GM23338 (cell line): ENCODE data around the gene ENOX1. TPM values are rescaled to one million over a fixed set of nuclear protein-coding genes. Genes with fewer than 3 reads are reported as not detected.

ENCODE experiments used
- ATAC-seq: fragments of 200-7000 bp; cut with Tn5 transposase; 3 replicates; pipeline ENCODE4 v1.9.1; 2020
- DNase-seq: peaks from one replicate; pipeline ENCODE4 v3.0.0-alpha.2; 2015; ENCODE audit warnings: low spot score
- H2AFZ ChIP-seq: fragments of 200-600 bp; sonication (generic); 2 replicates; pipeline ENCODE4 v1.8.0; 2016; ENCODE audit warnings: antibody characterized with exemption, mild to moderate bottlenecking, moderate library complexity
- H3F3A ChIP-seq: fragments of 200-600 bp; sonication (generic); replicated peaks from 2 replicates; pipeline ENCODE4 v1.8.0; 2017; ENCODE audit warnings: antibody characterized with exemption, mixed run types, low read depth
- H3K27ac ChIP-seq: fragments of 200-600 bp; sonication (generic); 2 replicates; pipeline ENCODE4 v1.6.1; 2016; ENCODE audit warnings: low read depth
- H3K27me3 ChIP-seq: fragments of 200-600 bp; sonication (generic); 2 replicates; pipeline ENCODE4 v1.8.0; 2016; ENCODE audit warnings: mild to moderate bottlenecking, mixed run types, moderate library complexity; ENCODE audit not compliant: insufficient read depth
- H3K36me3 ChIP-seq: fragments of 200-600 bp; sonication (generic); 2 replicates; pipeline ENCODE4 v1.8.0; 2016; ENCODE audit warnings: mild to moderate bottlenecking; ENCODE audit not compliant: insufficient read depth
- H3K4me1 ChIP-seq: fragments of 200-600 bp; sonication (generic); 2 replicates; pipeline ENCODE4 v1.8.0; 2016; ENCODE audit warnings: mild to moderate bottlenecking, moderate library complexity; ENCODE audit not compliant: insufficient read depth
- H3K4me2 ChIP-seq: fragments of 200-600 bp; sonication (generic); 2 replicates; pipeline ENCODE4 v1.7.1; 2017; ENCODE audit warnings: mixed run types
- H3K4me3 ChIP-seq: fragments of 200-600 bp; sonication (generic); 2 replicates; pipeline ENCODE4 v1.6.1; 2016; ENCODE audit warnings: mixed run types
- H3K79me2 ChIP-seq: fragments of 200-600 bp; sonication (generic); replicated peaks from 2 replicates; pipeline ENCODE4 v1.8.0; 2017; ENCODE audit warnings: mild to moderate bottlenecking; ENCODE audit not compliant: insufficient read depth
- H3K9me2 ChIP-seq: fragments of 200-600 bp; sonication (generic); 2 replicates; pipeline ENCODE4 v1.8.0; 2017; ENCODE audit not compliant: insufficient read depth
- H4K20me1 ChIP-seq: fragments of 200-600 bp; sonication (generic); replicated peaks from 2 replicates; pipeline ENCODE4 v1.8.0; 2017; ENCODE audit warnings: mild to moderate bottlenecking; ENCODE audit not compliant: insufficient read depth
- H3K27ac Mint-ChIP-seq: 2 replicates; pipeline ENCODE4 v1.8.0; 2020; ENCODE audit warnings: inconsistent platforms, mild to moderate bottlenecking, moderate library complexity, mixed read lengths
- H3K27me3 Mint-ChIP-seq: 3 replicates; pipeline ENCODE4 v1.8.0; 2022; ENCODE audit warnings: low read depth, mild to moderate bottlenecking, moderate library complexity, mixed read lengths, inconsistent platforms; ENCODE audit not compliant: insufficient read depth, poor library complexity
- H3K36me3 Mint-ChIP-seq: 3 replicates; pipeline ENCODE4 v1.8.0; 2021; ENCODE audit warnings: low read depth, mild to moderate bottlenecking, inconsistent platforms, moderate library complexity, mixed read lengths
- H3K4me1 Mint-ChIP-seq: 3 replicates; pipeline ENCODE4 v1.8.0; 2020; ENCODE audit warnings: mild to moderate bottlenecking, inconsistent platforms, mixed read lengths
- H3K4me3 Mint-ChIP-seq: 3 replicates; pipeline ENCODE4 v1.8.0; 2021; ENCODE audit warnings: moderate library complexity, mild to moderate bottlenecking, inconsistent platforms, mixed read lengths
- H3K9me3 Mint-ChIP-seq: 3 replicates; pipeline ENCODE4 v1.8.0; 2020; ENCODE audit warnings: moderate library complexity, mild to moderate bottlenecking, inconsistent platforms, mixed read lengths
- CREB1 ChIP-seq: fragments of 250-450 bp; sonication (Bioruptor Pico); IDR thresholded peaks from 2 replicates; pipeline ENCODE4 v1.5.0; 2020; ENCODE audit warnings: low read depth, mild to moderate bottlenecking, moderate library complexity
- EZH2 ChIP-seq: fragments of 200-600 bp; sonication (generic); IDR thresholded peaks from one replicate; pipeline ENCODE4 v1.8.0; 2017; ENCODE audit warnings: antibody characterized with exemption, mild to moderate bottlenecking, low read depth; ENCODE audit not compliant: unreplicated experiment
- EZH2phosphoT487 ChIP-seq: fragments of 200-600 bp; sonication (generic); IDR thresholded peaks from one replicate; pipeline ENCODE4 v1.8.1; 2018; ENCODE audit warnings: antibody characterized with exemption; ENCODE audit not compliant: unreplicated experiment
- JUNB ChIP-seq: IDR thresholded peaks from one replicate; pipeline ENCODE4 v1.6.1; 2016; ENCODE audit warnings: antibody characterized with exemption; ENCODE audit not compliant: unreplicated experiment
- NANOG ChIP-seq: IDR thresholded peaks from 2 replicates; pipeline ENCODE4 v1.6.1; 2016; ENCODE audit warnings: antibody characterized with exemption, borderline replicate concordance
- POLR2AphosphoS5 ChIP-seq: IDR thresholded peaks from 2 replicates; pipeline ENCODE4 v1.6.1; 2016; ENCODE audit warnings: antibody characterized with exemption, low read depth
- STAT1 ChIP-seq: IDR thresholded peaks from one replicate; pipeline ENCODE4 v1.6.1; 2016; ENCODE audit warnings: antibody characterized with exemption; ENCODE audit not compliant: unreplicated experiment
- ZNF114 ChIP-seq: fragments of 250-450 bp; sonication (Bioruptor Pico); IDR thresholded peaks from 2 replicates; pipeline ENCODE4 v1.5.0; 2020; ENCODE audit warnings: mild to moderate bottlenecking, moderate library complexity
- ZNF331 ChIP-seq: fragments of 250-450 bp; sonication (Bioruptor Pico); IDR thresholded peaks from 2 replicates; pipeline ENCODE4 v1.5.0; 2020; ENCODE audit warnings: low read depth, mild to moderate bottlenecking, moderate library complexity
- polyA plus RNA-seq: library from polyadenylated mRNA; unstranded; fragments of >200 nt; fragmentation: Nextera tagmentation; extraction: Ambion mirVana; gene quantifications from 2 replicates; pipeline ENCODE4 v1.2.1, GENCODE V29; 2016
- total RNA-seq: library from RNA; depleted of rRNA; stranded (reverse); fragments of >200 nt; shearing (Covaris generic); gene quantifications from 2 replicates; pipeline ENCODE4 v1.2.3, GENCODE V29; 2014
- TF ChIP-seq, protein P1 (sequence below): IDR thresholded peaks from 2 replicates; pipeline ENCODE4 v1.6.1; 2016; ENCODE audit warnings: antibody characterized with exemption
- TF ChIP-seq, protein P2 (sequence below): fragments of 250-450 bp; sonication (Bioruptor Pico); IDR thresholded peaks from 2 replicates; pipeline ENCODE4 v1.5.0; 2020; ENCODE audit warnings: mild to moderate bottlenecking, moderate library complexity
- TF ChIP-seq, protein P3 (sequence below): IDR thresholded peaks from one replicate; pipeline ENCODE4 v1.6.1; 2018; ENCODE audit warnings: antibody characterized with exemption; ENCODE audit not compliant: unreplicated experiment

ENOX1 gene
- total and polyA plus RNA-seq, 2 experiments from 2014 or later, result 0.66 to 0.81 TPM

DNA sequence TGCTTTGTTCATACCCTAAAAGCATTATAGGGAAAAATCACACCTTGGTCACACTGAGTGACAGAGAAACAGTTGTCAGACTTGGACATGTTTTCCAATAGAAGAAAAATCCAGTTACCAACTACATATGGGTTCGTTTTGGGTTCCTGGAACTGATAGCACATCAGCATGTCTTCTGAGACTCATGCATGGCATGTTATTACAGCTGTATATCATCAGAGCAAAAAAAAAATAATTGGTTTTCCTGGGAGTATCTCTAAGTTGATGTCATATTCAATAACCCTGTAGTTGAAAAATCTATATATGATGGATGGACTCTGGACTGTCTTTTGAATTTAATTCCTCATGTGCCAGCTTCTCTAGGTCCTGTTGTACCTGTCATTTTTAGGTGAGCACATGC, 551.7 kb downstream of the ENOX1 start:
- Mint-ChIP-seq H3K9me3 (no peaks in the 10 kb centered on the region), H3K4me1 (no peaks in the 10 kb centered on the region), H3K36me3 (no peaks in the 10 kb centered on the region), H3K4me3 (no peak overlapping the region), H3K27ac (no peak overlapping the region), H3K27me3 (no peaks in the 10 kb centered on the region)
- Histone ChIP-seq H3K4me3 (no peak overlapping the region), H2AFZ (no peak overlapping the region), H3K27me3 (no peaks in the 10 kb centered on the region), H3K27ac (no peak overlapping the region), H3F3A (no peaks in the 10 kb centered on the region), H3K4me2 (no peak overlapping the region), H3K4me1 (no peaks in the 10 kb centered on the region), H3K36me3 (no peaks in the 10 kb centered on the region), H3K79me2 (no peaks in the 10 kb centered on the region), H3K9me2 (peaks cover under 1% of the 10 kb centered on the region; the same call in 1 of the 2 replicates), H4K20me1 (no peaks in the 10 kb centered on the region)
- TF ChIP-seq ZNF331 (CRISPR knock-in tag), result no peak
- no peak for ATAC-seq
- DNase-seq, result no peak

DNA sequence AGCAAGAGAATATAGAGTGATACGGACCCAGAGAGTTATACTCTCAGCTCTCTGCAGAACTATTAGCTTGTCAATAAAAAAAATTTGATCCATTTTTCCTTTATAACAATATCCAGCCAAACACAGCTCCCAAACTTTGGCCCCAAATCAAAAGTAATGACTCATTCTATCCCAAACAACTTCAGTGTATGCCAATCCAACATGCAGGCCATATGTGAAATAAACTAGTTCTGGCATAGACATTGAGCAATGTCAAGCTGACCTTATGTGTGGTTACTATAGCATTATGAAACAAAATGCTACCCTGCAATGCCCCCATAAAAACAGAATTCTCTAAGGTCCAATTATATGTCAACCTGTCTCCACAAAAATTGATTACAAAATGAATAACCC, 553.9 kb downstream of the ENOX1 start:
- ATAC-seq, result no peak
- no peak overlapping the region for H3K27ac Mint-ChIP-seq
- H3K79me2 ChIP-seq, result no peaks in the 10 kb centered on the region
- H3F3A ChIP-seq, result no peaks in the 10 kb centered on the region
- no peaks in the 10 kb centered on the region; the same call in 2 of the 3 replicates for H3K4me1 Mint-ChIP-seq
- H2AFZ ChIP-seq, result no peak overlapping the region
- H3K9me3 Mint-ChIP-seq, result no peaks in the 10 kb centered on the region
- H3K4me2 ChIP-seq, result no peak overlapping the region
- DNase-seq, result no peak
- H3K27me3 ChIP-seq, result no peaks in the 10 kb centered on the region
- H3K4me3 ChIP-seq, result no peak overlapping the region
- H3K36me3 ChIP-seq, result no peaks in the 10 kb centered on the region
- no peaks in the 10 kb centered on the region for H4K20me1 ChIP-seq
- H3K27ac ChIP-seq, result no peak overlapping the region
- no peaks in the 10 kb centered on the region for H3K27me3 Mint-ChIP-seq
- no peak overlapping the region for H3K4me3 Mint-ChIP-seq
- H3K36me3 Mint-ChIP-seq, result no peaks in the 10 kb centered on the region
- no peaks in the 10 kb centered on the region for H3K4me1 ChIP-seq
- peaks cover 12% of the 10 kb centered on the region; the same call in 1 of the 2 replicates for H3K9me2 ChIP-seq
- no peak for TF ChIP-seq STAT1
- TF ChIP-seq EZH2, result no peak
- no peak for TF ChIP-seq POLR2AphosphoS5
- no peak for TF ChIP-seq JUNB
- TF ChIP-seq ZNF114 (CRISPR knock-in tag), result no peak
- TF ChIP-seq, protein P1, sequence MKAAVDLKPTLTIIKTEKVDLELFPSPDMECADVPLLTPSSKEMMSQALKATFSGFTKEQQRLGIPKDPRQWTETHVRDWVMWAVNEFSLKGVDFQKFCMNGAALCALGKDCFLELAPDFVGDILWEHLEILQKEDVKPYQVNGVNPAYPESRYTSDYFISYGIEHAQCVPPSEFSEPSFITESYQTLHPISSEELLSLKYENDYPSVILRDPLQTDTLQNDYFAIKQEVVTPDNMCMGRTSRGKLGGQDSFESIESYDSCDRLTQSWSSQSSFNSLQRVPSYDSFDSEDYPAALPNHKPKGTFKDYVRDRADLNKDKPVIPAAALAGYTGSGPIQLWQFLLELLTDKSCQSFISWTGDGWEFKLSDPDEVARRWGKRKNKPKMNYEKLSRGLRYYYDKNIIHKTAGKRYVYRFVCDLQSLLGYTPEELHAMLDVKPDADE, result no peak
- no peak for TF ChIP-seq NANOG
- TF ChIP-seq, protein P2, sequence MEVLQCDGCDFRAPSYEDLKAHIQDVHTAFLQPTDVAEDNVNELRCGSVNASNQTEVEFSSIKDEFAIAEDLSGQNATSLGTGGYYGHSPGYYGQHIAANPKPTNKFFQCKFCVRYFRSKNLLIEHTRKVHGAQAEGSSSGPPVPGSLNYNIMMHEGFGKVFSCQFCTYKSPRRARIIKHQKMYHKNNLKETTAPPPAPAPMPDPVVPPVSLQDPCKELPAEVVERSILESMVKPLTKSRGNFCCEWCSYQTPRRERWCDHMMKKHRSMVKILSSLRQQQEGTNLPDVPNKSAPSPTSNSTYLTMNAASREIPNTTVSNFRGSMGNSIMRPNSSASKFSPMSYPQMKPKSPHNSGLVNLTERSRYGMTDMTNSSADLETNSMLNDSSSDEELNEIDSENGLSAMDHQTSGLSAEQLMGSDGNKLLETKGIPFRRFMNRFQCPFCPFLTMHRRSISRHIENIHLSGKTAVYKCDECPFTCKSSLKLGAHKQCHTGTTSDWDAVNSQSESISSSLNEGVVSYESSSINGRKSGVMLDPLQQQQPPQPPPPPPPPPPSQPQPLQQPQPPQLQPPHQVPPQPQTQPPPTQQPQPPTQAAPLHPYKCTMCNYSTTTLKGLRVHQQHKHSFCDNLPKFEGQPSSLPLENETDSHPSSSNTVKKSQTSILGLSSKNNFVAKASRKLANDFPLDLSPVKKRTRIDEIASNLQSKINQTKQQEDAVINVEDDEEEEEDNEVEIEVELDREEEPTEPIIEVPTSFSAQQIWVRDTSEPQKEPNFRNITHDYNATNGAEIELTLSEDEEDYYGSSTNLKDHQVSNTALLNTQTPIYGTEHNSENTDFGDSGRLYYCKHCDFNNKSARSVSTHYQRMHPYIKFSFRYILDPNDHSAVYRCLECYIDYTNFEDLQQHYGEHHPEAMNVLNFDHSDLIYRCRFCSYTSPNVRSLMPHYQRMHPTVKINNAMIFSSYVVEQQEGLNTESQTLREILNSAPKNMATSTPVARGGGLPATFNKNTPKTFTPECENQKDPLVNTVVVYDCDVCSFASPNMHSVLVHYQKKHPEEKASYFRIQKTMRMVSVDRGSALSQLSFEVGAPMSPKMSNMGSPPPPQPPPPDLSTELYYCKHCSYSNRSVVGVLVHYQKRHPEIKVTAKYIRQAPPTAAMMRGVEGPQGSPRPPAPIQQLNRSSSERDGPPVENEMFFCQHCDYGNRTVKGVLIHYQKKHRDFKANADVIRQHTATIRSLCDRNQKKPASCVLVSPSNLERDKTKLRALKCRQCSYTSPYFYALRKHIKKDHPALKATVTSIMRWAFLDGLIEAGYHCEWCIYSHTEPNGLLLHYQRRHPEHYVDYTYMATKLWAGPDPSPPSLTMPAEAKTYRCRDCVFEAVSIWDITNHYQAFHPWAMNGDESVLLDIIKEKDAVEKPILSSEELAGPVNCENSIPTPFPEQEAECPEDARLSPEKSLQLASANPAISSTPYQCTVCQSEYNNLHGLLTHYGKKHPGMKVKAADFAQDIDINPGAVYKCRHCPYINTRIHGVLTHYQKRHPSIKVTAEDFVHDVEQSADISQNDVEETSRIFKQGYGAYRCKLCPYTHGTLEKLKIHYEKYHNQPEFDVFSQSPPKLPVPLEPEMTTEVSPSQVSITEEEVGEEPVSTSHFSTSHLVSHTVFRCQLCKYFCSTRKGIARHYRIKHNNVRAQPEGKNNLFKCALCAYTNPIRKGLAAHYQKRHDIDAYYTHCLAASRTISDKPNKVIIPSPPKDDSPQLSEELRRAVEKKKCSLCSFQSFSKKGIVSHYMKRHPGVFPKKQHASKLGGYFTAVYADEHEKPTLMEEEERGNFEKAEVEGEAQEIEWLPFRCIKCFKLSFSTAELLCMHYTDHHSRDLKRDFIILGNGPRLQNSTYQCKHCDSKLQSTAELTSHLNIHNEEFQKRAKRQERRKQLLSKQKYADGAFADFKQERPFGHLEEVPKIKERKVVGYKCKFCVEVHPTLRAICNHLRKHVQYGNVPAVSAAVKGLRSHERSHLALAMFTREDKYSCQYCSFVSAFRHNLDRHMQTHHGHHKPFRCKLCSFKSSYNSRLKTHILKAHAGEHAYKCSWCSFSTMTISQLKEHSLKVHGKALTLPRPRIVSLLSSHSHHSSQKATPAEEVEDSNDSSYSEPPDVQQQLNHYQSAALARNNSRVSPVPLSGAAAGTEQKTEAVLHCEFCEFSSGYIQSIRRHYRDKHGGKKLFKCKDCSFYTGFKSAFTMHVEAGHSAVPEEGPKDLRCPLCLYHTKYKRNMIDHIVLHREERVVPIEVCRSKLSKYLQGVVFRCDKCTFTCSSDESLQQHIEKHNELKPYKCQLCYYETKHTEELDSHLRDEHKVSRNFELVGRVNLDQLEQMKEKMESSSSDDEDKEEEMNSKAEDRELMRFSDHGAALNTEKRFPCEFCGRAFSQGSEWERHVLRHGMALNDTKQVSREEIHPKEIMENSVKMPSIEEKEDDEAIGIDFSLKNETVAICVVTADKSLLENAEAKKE (CRISPR knock-in tag), result no peak
- TF ChIP-seq CREB1 (CRISPR knock-in tag), result no peak
- no peak for TF ChIP-seq EZH2phosphoT487
- no peak for TF ChIP-seq ZNF331 (CRISPR knock-in tag)
- TF ChIP-seq, protein P3, sequence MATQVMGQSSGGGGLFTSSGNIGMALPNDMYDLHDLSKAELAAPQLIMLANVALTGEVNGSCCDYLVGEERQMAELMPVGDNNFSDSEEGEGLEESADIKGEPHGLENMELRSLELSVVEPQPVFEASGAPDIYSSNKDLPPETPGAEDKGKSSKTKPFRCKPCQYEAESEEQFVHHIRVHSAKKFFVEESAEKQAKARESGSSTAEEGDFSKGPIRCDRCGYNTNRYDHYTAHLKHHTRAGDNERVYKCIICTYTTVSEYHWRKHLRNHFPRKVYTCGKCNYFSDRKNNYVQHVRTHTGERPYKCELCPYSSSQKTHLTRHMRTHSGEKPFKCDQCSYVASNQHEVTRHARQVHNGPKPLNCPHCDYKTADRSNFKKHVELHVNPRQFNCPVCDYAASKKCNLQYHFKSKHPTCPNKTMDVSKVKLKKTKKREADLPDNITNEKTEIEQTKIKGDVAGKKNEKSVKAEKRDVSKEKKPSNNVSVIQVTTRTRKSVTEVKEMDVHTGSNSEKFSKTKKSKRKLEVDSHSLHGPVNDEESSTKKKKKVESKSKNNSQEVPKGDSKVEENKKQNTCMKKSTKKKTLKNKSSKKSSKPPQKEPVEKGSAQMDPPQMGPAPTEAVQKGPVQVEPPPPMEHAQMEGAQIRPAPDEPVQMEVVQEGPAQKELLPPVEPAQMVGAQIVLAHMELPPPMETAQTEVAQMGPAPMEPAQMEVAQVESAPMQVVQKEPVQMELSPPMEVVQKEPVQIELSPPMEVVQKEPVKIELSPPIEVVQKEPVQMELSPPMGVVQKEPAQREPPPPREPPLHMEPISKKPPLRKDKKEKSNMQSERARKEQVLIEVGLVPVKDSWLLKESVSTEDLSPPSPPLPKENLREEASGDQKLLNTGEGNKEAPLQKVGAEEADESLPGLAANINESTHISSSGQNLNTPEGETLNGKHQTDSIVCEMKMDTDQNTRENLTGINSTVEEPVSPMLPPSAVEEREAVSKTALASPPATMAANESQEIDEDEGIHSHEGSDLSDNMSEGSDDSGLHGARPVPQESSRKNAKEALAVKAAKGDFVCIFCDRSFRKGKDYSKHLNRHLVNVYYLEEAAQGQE, result no peak
